CD4-positive, alpha-beta T cell treated with Interleukin-21 for 1 hour (primary cell): ENCODE measurements around the gene RNF220.
A peak's percentile ranks its signal among the peaks of the same experiment; 100 is the strongest.
"Not testable (repeated sequence)": the region's sequence is repeated elsewhere in the genome, so short reads cannot be mapped to it uniquely, and the experiment has no call there.

Source experiments
- DNase-seq: peaks from one replicate; pipeline ENCODE4 v3.0.0-alpha.2; 2020

The RNF220 gene

DNA sequence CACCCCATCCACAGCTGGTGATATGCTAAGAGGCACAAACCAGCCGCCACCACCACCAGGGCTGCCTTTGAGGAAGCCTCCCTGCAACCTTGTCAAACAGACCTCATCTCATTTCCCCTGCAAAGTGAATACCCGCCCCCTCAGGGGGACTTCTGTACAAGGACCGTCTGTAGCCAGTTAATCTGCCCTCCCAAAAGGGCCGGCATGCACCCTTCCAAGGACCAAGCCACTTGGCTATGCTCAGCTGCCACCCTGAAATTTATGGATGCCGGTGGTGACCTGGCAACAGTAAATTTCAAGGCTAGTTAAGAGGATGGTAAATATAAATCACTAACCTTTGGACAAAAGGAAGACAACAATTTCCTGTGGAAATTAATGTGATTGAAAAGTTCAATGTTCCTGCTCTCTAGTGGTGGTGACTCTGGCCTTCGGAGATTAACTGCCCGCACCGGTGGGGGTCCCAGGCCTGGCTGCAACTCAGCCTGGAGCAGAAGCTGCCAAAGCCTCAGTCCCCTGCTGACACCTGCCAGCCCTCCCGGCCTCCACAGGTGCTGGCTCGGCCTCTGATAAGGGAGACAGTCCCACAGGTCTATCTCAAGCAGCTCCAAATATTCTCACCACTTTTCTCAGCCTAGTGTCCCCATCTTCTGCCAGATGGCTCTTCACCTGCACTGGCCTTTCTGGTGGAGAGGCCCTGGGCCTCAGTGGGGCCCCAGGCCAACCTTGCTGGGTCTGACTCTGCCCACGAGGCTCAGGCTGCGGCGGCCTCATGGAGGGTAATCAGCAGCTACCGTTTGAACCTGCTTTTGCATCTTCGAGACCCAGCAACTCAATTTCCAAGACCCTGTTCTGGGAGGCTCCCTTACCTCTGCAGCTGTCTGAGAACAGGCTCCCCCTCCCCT, 257.0 kb downstream of the RNF220 start:
- no peak for DNase-seq

DNA sequence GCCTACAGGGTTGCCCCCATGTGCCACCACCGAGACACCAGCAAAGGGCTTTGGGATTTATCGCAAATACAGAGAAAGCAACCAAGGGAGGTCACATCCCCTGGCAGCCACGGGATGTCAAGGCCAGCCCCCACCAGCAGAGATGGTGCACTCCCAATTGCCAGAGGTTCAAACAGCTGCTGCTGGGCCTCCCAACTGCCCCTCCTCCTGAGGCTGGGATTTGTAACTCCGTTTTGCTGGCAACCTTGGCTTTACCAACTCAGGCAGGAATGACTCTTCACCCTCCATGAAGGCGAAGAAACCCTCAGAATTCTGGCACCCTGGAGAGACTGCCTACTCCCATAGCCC, 257.6 kb downstream of the RNF220 start:
- DNase-seq = no peak

- DNase-seq = no peak
Observed at GRCh38 chr1:44663417-44663816, 258.4 kb downstream of the RNF220 start.

DNA sequence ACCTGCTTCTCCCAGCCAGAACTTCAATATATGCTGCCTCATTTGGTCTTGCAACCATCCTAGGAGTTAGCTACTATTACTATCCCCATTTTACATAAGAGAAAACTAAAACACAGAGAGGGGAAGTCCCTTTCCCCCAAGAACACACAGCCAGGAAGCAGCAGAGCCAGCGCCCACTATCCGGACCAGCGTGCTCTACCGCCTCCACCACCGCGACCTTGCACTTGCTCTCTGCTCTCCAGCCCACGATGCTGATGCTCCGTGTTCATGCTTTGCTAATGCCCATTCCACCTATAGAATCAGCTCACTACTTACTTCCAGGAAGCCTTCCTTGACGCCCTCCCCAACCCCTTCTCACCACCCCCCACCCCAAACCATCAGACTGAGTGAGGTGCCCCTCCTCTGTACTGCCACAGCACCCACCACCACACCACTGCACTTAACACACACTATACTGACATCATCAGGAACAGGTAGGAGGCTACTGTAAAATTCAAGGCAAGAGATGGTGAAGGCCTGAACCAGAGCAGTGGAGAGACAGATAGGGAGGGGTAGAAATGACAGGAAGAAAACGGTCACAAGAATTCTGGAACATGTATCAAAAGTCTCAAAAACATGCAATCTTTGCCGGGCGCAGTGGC, 259.8 kb downstream of the RNF220 start:
- no peak for DNase-seq

- DNase-seq = not testable (repeated sequence)
Observed at GRCh38 chr1:44666719-44667118, 261.7 kb downstream of the RNF220 start.

DNA sequence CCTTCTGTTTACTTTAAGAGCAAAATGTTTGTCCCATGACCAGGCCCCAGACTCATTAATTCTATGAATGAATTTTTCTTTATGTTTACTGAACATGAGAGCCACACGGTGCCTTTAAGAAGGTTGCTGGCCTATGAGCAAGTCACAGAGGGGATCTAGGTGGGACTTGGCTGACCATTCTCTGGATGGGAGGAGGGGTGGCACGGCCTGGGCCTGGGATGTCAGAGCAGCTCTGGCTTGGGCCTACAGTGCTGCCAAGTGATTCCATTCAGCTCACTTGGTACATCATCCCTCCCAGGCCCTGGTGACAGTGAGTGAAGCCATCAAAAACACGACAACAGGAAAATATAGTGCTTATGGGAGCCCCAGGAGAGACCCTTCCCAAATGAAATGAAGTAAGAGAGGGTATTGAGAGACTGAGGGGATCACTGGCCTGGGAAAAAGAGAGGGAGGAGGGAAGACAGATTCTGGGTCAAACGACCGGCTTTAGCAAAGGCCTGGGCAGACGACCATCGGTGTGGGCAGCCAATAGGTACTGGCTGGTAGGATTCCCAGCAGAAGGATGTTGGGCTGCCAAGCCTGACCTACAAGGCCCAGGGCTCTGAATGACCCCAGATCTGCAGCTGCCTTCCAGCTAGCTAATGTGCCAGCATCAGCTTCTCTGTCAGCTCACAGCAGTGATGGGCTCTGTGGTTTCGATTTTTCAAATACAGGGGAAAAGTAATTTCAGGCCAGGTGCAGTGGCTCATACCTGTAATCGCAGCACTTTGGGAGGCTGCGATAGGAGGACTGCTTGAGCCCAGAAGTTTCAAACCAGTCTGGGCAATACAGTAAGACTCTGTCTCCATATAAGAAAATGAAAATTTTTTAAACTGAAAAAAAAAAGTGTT, 265.9 kb downstream of the RNF220 start:
- no peak for DNase-seq

DNA sequence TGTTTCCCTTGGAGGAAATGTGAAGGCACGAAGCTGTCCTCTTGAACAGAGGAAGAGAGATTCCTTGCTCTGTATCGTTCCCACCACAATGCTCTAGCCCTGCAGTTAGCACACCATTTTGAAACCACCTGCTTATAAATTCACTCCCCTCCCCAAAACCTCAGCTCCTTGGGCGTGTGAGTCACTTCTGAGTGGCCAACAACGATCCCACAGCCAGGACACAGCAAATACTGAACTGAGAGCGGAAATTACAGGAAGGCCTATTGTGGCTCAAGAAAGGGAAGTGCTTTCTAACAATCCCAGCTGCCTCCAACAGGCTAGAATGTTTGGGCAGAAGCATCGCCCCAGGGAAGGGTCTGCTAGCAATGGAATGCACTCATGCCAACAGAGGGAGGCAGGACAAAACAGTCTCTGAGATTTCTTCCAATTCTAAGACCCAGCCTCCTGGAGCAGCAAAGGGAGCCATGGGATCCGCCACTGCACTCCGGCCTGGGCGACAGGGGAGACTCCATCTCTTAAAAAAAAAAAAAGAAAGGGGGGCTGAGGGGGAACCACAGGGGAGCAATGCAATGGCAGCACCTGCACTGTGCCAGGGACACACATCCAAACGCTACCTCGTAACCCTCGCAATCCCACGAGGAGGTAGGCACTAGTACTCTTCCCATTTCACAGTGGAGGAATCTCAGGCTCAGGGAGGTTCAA, 267.4 kb downstream of the RNF220 start:
- DNase-seq = peak; percentile 24

DNA sequence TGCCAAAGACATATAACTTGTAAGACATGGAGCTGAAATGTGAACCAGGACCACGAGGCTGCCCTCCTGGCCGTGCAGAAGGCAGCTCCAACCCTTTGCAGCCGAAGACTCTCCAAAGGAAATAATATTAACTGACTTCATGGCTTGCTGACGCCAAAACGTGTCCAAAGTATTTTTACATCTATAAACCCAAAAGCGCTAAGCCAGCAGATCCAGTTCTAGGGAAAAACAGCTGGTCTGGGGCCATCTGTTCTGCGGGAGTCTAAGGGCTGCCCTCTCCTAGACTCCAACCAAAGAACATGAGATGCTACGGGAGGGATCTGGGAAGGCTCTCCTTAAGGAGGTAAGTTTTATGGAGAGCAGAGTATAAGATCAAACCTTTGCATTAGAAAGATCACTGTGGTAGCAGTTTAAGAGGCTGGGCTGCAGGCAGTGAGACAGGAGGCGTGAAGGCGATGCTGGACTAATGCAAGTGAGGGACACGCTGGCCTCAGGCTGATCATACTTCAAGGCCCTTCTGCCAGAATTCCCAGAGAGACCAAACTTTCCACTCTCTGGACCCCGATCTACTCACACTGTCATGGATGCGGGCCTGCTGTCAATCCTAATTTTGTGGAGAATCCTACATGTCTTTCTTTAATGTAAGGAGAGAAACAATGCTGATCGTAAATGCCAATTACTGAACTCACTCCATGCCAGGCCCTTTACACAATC, 268.1 kb downstream of the RNF220 start:
- DNase-seq = no peak

GRCh38 chr1:44673675-44674112, 268.6 kb downstream of the RNF220 start:
- no peak for DNase-seq

- DNase-seq = peak; percentile 99
Observed at GRCh38 chr1:44674113-44675000, 269.3 kb downstream of the RNF220 start, which contains the start of the genes ARMH1 and TMEM53. Gene ARMH1, plus strand, starts transcription at chr1:44674714. Its CDS starts 14,984 bp downstream, at chr1:44689698. Gene TMEM53, minus strand, starts transcription at chr1:44674481. Its CDS starts 90 bp downstream, at chr1:44674391.

GRCh38 chr1:44675186-44675585, 270.1 kb downstream of the RNF220 start:
- DNase-seq = no peak

DNA sequence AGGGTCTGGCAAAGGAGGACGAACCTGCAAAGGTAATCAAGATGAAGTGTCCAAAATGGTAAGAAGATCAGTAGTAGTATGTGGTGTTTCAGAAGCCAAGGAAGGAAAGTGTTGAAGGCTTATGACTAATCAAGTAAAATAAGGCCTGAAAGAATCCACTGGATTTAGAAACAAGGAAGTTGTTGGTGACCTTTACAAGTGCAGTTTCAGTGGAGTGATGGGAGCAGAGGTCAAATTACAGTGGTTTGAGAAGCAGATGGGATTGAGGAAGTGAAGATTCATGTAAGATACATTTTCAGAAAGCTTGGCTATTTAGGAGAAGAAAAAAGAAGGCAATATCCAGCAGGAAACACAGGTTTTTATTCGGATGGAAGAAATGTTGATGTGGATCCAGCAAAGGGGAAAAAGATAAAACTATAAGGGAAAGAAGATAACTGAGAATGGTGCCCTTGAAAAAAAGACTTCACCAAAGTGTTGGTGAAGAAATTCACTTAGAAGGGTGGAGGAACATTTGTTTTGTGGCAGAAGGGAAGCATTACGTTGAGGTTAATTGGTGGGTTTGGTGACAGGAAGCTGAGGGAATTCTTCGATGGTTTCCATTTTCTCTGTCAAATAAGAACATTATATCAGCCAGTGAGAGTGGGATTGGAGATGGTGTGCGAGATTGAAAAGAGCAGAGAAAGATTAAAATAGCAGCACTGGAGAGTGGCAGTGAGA, 271.6 kb downstream of the RNF220 start:
- no peak for DNase-seq

DNA sequence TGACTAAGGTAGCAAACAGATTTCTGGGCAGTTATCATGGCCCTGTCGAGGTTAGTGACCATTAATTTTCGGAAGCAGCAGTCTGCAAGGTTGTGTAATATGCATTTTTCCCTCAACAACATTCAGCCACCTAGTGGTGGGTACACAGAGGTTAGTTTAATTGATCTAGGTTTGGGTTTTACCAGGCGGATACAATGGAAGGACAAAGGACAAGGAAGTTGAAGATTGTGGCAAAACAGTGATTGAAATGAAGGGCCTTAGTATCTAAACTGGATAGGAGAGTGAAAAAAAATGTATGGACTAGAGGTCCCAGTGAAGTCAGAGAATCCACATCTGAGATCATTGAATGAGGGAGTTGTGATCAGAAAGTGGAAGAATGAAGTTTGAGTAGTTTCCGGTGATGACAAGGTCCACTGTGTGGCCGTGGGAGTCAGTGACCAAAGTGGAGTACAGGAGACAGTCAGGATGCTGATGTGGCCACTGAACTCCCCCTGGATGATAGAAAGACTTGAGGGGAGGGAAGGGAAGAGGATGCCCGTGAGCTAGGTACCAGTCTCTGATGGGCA, 272.2 kb downstream of the RNF220 start:
- peak; percentile 45 for DNase-seq

DNA sequence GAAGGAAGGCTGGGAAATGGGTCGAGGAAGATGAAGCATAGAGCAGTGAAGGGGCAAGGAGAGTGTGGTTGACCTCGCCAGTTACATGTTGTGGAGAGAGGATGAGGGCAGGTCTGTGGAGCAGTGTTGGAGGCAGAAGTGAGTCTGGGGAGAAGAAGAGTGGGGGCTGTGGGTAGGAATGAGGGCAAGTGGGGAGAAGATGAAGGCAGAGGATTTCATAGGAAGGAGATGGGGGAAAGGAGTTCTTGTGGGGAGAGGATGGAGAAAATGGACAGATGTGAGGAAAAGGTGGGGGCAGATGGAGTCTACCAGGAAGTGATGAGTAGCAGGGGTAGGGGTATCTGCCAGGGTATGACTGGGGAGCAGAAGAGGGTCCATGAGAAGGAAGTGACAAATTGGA, 273.1 kb downstream of the RNF220 start:
- no peak for DNase-seq

DNA sequence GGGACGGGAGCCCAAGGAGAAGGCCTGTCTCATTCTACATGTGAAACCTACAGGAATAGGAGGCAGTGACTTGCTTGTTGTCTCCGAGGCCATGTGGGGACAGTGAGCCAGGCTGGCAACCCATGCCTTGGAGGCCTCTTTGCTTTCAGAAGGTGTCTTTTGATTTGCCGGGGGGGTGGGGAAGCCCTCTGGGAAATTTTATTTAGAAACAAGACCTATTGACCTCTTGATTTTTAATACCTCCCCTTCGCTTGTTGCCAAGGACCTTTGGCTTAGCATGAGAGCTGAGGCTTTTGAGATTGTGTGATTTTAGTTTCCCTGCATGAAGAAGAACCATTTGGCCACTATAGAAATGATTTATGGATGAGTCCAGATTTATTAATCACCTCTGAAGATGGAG, 273.6 kb downstream of the RNF220 start:
- no peak for DNase-seq

GRCh38 chr1:44679468-44679867, 274.4 kb downstream of the RNF220 start:
- no peak for DNase-seq

DNA sequence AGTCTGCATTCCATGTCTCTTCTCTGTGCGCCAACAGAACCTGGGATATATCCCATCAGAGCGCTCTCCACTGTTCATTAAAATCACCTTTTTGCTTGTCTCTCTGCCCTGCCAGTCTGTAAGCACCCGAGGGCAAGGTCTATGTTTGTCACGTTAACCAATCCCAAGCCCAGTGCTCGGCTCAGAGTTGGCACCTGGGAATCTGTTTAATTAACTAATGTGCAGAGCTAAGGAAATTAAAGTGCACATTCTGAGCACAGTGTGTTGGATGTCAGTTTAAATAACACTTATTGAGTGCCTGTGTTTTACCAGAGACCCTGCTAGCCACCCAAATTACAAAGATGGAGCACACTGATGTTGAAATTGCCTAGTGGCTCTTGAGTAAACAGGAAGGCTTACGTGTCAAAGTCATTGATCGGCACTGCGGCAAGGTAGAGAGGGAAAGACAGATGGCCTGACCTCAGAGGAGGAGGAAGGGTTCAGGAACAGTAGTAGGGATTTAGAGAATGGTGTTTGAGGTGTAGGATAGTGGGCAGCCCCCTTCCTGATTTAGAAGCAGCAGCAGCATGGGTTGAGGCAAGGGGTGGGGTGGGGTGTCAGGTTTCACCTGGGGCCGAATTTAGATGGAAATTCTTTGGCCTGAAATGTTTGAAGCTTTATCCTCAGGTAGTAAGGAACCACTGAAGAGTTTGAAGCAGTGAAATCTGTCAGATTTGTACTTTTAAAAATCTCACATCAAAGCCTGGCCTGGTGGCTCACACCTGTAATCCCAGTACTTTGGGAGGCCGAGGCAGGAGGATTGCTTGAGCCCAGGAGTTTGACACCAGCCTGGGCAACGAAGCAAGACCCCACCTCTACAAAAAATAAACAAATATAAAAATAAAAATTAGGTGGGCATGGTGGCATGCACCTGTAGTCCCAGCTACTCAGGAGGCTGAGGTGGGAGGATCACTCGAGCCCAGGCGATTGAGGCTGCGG, 277.1 kb downstream of the RNF220 start:
- no peak for DNase-seq

DNA sequence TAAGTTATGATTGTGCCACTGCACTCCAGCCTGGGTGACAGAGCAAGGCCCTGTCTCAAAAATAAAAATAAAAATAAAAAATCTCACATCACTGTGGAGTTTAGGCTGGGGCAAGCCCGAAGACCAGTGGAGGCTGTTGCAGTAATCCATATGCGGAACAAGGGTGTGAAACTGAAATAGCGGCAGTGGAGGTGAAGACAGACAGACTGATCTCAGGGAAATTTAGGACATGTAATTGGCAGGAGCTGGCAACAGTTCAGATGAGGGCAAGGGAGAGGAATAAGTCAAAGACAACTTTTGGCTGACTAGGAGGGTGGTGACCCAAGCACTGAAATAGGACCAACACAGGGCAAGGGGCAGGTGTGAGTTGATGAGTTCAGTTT, 277.8 kb downstream of the RNF220 start:
- DNase-seq = no peak
